ENCODE results near the gene SLC25A21.

The SLC25A21 gene

GRCh38 chr14:36784541-36784940 is 387.9 kb downstream of the SLC25A21 start:
- FAIRE-seq (no peak), DNase-seq (ENCODE audit: insufficient read length) (no peak)
- no peak for TF ChIP-seq POLR2AphosphoS5 (IDR thresholded peaks at IDR 0.05; ENCODE audit: low read depth, low read length)

- DNase-seq (ENCODE audit: insufficient read length) (no peak), FAIRE-seq (no peak)
- TF ChIP-seq POLR2AphosphoS5 (IDR thresholded peaks at IDR 0.05; ENCODE audit: low read depth, low read length) (no peak), POLR2A (IDR thresholded peaks at IDR 0.05; ENCODE audit: low read depth, low read length) (no peak), TAF1 (IDR thresholded peaks at IDR 0.05; ENCODE audit: borderline replicate concordance, low read depth, low read length) (no peak)
Measured at GRCh38 chr14:36781897-36782296, 390.5 kb downstream of the SLC25A21 start.

GRCh38 chr14:36773558-36773957 is 398.8 kb downstream of the SLC25A21 start:
- TF ChIP-seq TAF1 (IDR thresholded peaks at IDR 0.05; ENCODE audit: borderline replicate concordance, low read depth, low read length) (no peak), POLR2A (IDR thresholded peaks at IDR 0.05; ENCODE audit: low read depth, low read length) (no peak), POLR2AphosphoS5 (IDR thresholded peaks at IDR 0.05; ENCODE audit: low read depth, low read length) (no peak)
- FAIRE-seq (no peak), DNase-seq (ENCODE audit: insufficient read length) (no peak)

DNA sequence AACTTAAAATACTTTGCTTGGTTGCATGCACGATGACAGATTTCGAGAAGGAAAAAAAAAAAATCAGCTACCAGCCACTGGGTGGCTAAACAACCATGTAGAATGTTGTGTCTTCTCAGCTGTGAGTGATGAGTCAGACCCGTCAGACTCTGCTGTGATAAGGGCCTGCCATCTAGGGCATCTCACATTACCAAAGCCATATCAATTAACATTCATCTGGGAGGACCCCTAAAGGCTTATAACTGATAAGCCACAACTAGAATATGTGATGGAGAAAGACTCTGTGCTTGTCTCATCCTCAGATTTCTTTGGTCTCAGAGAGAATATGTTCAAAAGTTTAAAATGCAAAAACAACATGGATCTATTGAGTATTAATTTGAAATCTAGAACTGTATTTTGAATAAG is 399.3 kb downstream of the SLC25A21 start:
- no peak for DNase-seq (ENCODE audit: insufficient read length)
- TF ChIP-seq POLR2A (IDR thresholded peaks at IDR 0.05; ENCODE audit: low read depth, low read length): no peak
- no peak for TF ChIP-seq TAF1 (IDR thresholded peaks at IDR 0.05; ENCODE audit: borderline replicate concordance, low read depth, low read length)
- TF ChIP-seq POLR2AphosphoS5 (IDR thresholded peaks at IDR 0.05; ENCODE audit: low read depth, low read length): no peak
- no peak for FAIRE-seq

DNA sequence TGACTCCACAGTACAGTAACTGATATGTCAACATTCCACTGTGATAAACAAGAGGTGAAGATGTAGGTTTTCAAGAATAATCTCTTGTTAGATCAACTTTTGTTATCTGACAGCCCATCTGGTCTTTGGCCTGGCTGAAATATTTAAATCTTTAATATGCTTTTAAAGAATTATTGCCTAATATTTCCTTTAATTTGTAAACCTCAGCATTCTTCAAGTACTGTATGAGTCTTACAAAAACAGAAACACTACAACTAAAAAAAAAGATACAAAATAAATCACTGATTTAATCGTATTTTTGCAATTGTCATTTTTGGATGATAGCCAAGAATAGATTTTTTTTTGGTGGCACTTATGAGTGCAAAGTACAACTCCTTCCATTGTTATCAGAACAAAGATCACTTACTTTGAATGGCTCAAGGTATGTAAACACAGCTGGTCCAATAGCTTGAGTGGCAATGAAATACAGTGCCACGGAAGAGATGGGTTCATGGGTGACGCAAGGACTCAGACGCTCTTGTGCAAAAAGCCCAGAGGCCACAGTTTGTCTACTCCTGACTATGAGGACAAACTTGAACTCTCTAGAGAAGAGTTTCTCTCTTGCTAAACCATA is 401.3 kb downstream of the SLC25A21 start:
- TF ChIP-seq POLR2AphosphoS5 (IDR thresholded peaks at IDR 0.05; ENCODE audit: low read depth, low read length) (no peak), TAF1 (IDR thresholded peaks at IDR 0.05; ENCODE audit: borderline replicate concordance, low read depth, low read length) (no peak), POLR2A (IDR thresholded peaks at IDR 0.05; ENCODE audit: low read depth, low read length) (no peak)
- DNase-seq (ENCODE audit: insufficient read length): no peak
- no peak for FAIRE-seq

DNA sequence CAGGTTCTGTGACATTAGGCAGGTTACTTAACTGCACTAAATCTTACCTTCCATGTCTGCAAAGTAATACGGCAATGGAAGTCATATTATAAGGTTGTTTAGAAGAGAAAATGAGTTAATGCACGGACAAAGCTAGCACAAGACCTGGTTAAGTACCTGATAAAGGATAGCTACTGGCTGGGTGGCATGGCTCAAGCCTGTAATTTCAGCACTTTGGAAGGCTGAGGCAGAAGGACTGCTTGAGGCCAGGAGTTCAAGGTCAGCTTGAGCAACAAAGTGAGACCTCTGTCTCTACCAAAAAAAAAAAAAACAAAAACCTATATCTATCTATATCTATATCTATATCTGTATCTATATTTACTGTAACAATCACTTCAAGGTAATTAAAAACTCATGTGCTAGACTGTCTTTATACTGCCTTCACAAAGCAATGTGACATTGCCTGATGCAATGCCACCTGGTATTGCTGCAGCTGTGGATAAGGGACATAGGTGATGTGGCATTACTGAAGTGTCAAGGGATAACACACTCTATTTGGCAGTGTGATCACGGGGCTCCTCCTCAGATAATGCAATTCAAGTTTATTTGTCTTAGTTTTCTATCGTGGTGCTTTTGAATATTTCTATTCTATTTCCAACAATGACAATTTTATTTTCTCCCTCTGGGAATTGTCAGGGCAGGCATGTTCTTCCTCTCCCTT is 403.6 kb downstream of the SLC25A21 start:
- TF ChIP-seq TAF1 (IDR thresholded peaks at IDR 0.05; ENCODE audit: borderline replicate concordance, low read depth, low read length) (no peak), POLR2A (IDR thresholded peaks at IDR 0.05; ENCODE audit: low read depth, low read length) (no peak), POLR2AphosphoS5 (IDR thresholded peaks at IDR 0.05; ENCODE audit: low read depth, low read length) (no peak)
- no peak for DNase-seq (ENCODE audit: insufficient read length)

GRCh38 chr14:36767603-36768281 is 404.7 kb downstream of the SLC25A21 start:
- no peak for DNase-seq (ENCODE audit: insufficient read length)
- no peak for TF ChIP-seq POLR2A (IDR thresholded peaks at IDR 0.05; ENCODE audit: low read depth, low read length)
- no peak for TF ChIP-seq TAF1 (IDR thresholded peaks at IDR 0.05; ENCODE audit: borderline replicate concordance, low read depth, low read length)
- no peak for TF ChIP-seq POLR2AphosphoS5 (IDR thresholded peaks at IDR 0.05; ENCODE audit: low read depth, low read length)
- no peak for FAIRE-seq

More for the DNA sequence above, 403.6 kb downstream of the SLC25A21 start:
- no peak for FAIRE-seq

GRCh38 chr14:36766974-36767373 is 405.4 kb downstream of the SLC25A21 start:
- FAIRE-seq (no peak), DNase-seq (ENCODE audit: insufficient read length) (no peak)
- TF ChIP-seq POLR2AphosphoS5 (IDR thresholded peaks at IDR 0.05; ENCODE audit: low read depth, low read length) (no peak), POLR2A (IDR thresholded peaks at IDR 0.05; ENCODE audit: low read depth, low read length) (no peak), TAF1 (IDR thresholded peaks at IDR 0.05; ENCODE audit: borderline replicate concordance, low read depth, low read length) (no peak)

- FAIRE-seq (no peak), DNase-seq (ENCODE audit: insufficient read length) (no peak)
- TF ChIP-seq POLR2A (IDR thresholded peaks at IDR 0.05; ENCODE audit: low read depth, low read length) (no peak), POLR2AphosphoS5 (IDR thresholded peaks at IDR 0.05; ENCODE audit: low read depth, low read length) (no peak), TAF1 (IDR thresholded peaks at IDR 0.05; ENCODE audit: borderline replicate concordance, low read depth, low read length) (no peak)
Measured at GRCh38 chr14:36757734-36758601, 414.4 kb downstream of the SLC25A21 start.

DNA sequence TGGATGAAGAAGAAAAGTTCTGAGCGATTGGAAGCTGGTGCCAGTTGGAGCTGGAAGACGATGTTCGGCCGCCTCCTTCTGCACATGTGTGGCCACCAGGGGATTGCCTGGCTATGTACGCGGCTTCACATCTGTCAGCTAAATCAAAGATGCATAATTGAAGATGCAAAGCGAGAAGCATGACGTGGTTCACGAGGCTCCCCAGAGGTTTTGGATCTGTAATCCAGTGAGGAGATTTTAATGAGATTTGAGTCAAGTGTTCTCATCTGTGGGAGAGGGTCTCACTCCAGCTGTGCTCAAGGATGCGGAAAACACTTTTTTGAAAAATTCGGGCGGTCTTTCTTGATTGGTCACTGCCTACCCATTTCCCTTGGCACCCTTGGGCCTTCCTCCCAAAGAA is 416.2 kb downstream of the SLC25A21 start:
- FAIRE-seq (no peak), DNase-seq (ENCODE audit: insufficient read length) (no peak)
- TF ChIP-seq TAF1 (IDR thresholded peaks at IDR 0.05; ENCODE audit: borderline replicate concordance, low read depth, low read length) (no peak), POLR2A (IDR thresholded peaks at IDR 0.05; ENCODE audit: low read depth, low read length) (no peak), POLR2AphosphoS5 (IDR thresholded peaks at IDR 0.05; ENCODE audit: low read depth, low read length) (no peak)

DNA sequence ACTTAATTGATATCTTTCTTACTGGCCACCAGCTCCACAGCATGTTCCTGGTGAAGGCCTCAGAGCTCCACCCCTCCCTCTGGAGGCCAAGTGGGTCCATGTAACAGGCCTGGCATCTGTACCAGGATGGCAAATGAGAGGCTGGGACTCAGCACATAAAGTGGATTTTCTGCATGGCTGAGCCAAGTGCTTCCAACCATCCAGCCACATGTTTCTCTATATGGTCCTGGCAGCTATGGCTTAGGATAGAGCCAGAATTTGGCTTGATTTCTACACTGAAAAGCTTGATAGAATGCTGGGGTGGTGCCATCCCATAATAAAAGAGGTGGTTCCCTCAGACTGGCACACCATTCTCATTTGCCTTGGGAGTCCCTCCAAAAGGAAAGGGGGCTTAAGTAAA is 416.6 kb downstream of the SLC25A21 start:
- DNase-seq (ENCODE audit: insufficient read length): no peak
- no peak for FAIRE-seq
- TF ChIP-seq POLR2A (IDR thresholded peaks at IDR 0.05; ENCODE audit: low read depth, low read length) (no peak), POLR2AphosphoS5 (IDR thresholded peaks at IDR 0.05; ENCODE audit: low read depth, low read length) (no peak), TAF1 (IDR thresholded peaks at IDR 0.05; ENCODE audit: borderline replicate concordance, low read depth, low read length) (no peak)
